Femur (tissue), 1 donor: ENCODE data around the gene WDR70.
"Not testable (repeated sequence)": the region's sequence is repeated elsewhere in the genome, so short reads cannot be mapped to it uniquely, and the experiment has no call there.

Experiments used
- DNase-seq: peaks from one replicate; pipeline ENCODE4 v3.0.0-alpha.2; 2017

The WDR70 gene

GRCh38 chr5:37654566-37654965 lies 275.4 kb downstream of the WDR70 start:
- DNase-seq = not testable (repeated sequence)

GRCh38 chr5:37657046-37657445 lies 277.9 kb downstream of the WDR70 start:
- DNase-seq = no peak

GRCh38 chr5:37658440-37658839 lies 279.3 kb downstream of the WDR70 start:
- no peak for DNase-seq

GRCh38 chr5:37660319-37660718 lies 281.2 kb downstream of the WDR70 start:
- no peak for DNase-seq

- no peak for DNase-seq
Measured at GRCh38 chr5:37661227-37661920, 282.3 kb downstream of the WDR70 start.

DNA sequence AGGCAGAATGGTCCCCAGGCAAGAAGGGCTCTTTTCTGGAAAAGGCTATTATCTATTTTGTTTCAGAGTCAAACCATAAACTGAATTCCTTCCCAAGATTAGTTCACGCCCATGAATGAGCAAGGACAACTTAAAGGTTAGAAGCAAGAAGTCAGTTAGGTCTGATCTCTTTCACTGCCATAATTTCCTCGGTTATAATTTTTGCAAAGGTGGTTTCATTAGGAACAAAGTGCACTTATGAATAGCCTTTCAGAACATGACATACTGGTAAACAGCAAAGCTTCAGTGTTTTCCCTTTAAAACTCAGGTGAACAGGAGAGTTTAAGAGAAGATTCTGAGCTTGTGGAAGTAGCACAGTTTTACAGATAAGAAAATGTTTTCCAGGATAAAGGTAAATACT lies 282.8 kb downstream of the WDR70 start:
- no peak for DNase-seq

DNA sequence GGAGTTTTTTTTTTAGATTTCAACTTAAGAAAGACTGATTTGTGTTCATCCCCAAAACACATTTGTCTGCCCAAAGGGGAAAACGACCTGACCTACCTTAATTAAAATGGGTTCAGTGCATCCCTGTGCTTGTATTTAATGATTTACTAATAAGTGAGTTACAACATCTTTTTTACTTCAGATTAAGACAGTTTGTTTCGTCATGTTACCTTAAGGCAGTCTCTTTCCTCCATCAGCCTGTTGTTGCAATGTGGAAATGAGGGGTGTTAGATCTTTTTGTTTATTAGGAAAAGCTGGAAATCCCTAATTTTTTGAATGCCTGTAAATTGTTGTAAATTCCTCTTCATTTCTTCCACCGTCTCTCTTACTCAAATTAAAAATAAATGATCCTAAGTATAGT lies 283.2 kb downstream of the WDR70 start:
- no peak for DNase-seq

GRCh38 chr5:37662789-37663485 lies 283.8 kb downstream of the WDR70 start:
- no peak for DNase-seq

- DNase-seq = no peak
Measured at GRCh38 chr5:37663538-37663937, 284.4 kb downstream of the WDR70 start.

GRCh38 chr5:37664551-37664950 lies 285.4 kb downstream of the WDR70 start:
- DNase-seq = no peak

GRCh38 chr5:37665272-37665671 lies 286.2 kb downstream of the WDR70 start:
- DNase-seq = no peak

- DNase-seq = peak; percentile 86
Measured at GRCh38 chr5:37665889-37666288, 286.8 kb downstream of the WDR70 start.

DNA sequence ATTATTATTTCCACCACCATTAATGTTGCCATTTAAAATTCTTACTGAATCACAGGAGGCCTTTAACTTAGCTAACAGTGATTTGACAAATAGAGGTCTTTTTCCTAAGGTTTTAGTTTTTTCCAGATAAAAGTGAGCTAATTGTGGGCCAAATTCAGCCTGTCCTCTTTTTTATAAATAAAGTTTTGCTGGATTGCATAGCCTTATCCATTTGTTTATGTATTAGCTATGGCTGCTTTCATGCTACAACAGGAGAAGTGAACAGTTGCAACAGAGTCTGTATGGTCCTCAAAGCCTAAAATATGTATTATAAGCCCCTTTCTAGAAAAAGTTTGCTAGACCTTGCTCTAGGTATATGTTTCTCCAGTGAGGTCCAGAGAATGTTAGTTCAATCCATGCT lies 288.3 kb downstream of the WDR70 start:
- DNase-seq = no peak

- no peak for DNase-seq
Measured at GRCh38 chr5:37667846-37668245, 288.7 kb downstream of the WDR70 start.

- peak; percentile 57 for DNase-seq
Measured at GRCh38 chr5:37668524-37669047, 289.5 kb downstream of the WDR70 start.

DNA sequence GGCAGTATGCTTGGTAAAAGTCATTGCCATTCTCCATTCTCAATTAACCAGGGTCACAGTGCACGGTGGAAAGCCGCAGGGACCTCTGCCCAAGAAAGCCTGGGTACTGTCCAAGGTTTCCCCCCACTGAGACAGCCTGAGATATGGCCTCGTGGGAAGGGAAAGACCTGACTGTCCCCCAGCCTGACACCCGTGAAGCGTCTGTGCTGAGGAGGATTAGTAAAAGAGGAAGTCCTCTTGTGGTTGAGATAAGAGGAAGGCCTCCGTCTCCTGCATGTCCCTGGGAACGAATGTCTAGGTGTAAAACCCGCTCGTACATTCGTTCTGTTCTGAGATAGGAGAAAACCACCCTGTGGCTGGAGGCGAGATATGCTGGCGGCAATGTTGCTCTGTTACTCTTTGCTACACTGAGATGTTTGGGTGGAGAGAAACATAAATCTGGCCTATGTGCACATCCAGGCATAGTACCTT lies 293.0 kb downstream of the WDR70 start:
- DNase-seq = not testable (repeated sequence)

- not testable (repeated sequence) for DNase-seq
Measured at GRCh38 chr5:37674361-37674760, 295.2 kb downstream of the WDR70 start.

GRCh38 chr5:37679326-37679725 lies 300.2 kb downstream of the WDR70 start:
- DNase-seq = not testable (repeated sequence)

- not testable (repeated sequence) for DNase-seq
Measured at GRCh38 chr5:37679903-37680302, 300.8 kb downstream of the WDR70 start.

DNA sequence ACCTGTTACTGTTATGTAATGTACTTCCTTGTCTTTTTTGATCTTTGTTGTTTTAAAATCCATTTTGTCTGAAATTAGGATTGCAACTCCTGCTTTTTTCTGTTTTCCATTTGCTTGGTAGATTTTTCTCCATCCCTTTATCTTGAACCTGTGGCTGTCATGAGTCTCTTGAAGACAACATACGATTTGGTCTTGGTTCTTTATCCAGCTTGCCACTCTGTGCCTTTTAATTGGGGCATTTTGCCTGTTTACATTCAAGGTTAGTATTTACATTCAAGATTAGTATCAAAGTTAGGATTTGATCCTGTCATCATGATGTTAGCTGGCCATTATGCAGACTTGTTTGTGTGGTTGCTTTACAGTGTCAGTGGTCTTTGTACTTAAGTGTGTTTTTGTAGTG lies 304.0 kb downstream of the WDR70 start:
- DNase-seq = no peak

DNA sequence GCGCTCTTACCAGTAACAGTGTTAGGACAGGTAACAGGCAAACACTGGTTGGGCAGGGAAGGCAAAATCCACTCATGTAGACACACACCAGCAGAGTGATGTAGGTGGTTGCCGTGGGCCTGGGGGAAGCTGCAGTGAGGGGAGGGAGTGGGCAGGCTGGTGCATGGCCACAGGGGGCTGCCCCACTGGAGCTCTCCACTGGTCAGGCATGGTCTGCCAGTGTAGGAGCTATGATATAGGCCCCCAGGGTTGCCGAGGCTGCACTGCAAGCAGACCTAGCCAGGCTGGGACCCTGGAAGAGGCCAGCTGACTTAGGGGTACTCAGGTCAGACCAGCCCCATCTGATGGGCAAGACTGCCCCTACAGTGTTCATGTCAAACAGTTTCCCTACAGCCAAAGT lies 306.1 kb downstream of the WDR70 start:
- no peak for DNase-seq

DNA sequence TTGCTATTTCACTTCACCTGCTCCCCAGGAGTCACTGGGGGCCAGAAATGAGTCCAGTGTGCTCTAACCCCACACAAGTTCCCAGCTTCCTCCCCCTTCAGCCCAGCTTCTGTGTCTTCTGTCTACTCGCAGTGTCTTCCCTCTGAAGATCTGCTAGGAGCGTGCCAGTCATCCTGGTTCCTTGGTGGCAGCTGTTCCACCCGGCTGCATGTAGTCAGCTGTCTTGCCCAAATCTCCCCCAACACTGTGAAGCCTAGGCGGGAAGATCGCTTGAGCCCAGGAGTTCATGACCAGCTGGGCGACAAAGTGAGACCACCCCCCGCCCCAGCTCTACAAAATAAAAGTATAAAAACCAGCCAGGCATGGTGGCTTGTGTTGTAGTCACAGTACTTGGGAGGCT lies 306.7 kb downstream of the WDR70 start:
- no peak for DNase-seq

- DNase-seq = not testable (repeated sequence)
Measured at GRCh38 chr5:37688925-37689324, 309.8 kb downstream of the WDR70 start.

DNA sequence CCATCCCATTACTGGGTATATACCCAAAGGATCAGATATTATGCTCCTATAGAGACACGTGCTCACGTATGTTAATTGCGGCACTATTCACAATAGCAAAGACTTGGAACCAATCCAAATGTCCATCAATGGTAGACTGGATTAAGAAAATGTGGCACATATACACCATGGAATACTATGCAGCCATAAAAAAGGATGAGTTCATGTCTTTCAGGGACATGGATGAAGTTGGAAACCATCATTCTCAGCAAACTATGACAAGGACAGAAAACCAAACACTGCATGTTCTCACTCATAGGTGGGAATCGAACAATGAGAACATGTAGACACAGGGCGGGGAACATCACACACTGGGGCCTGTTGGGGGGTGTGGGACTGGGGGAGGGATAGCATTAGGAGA lies 315.2 kb downstream of the WDR70 start:
- DNase-seq = not testable (repeated sequence)
